Ishikawa (cell line): ENCODE data around the gene LGI4.

Experiments
- CEBPB ChIP-seq: IDR thresholded peaks from 2 replicates; pipeline ENCODE4 v1.6.1; 2012
- CREB1 ChIP-seq: IDR thresholded peaks from 2 replicates; pipeline ENCODE4 v1.6.1; 2012; ENCODE audit warnings: low read depth
- EGR1 ChIP-seq: IDR thresholded peaks from 2 replicates; pipeline ENCODE4 v1.6.1; 2012
- EP300 ChIP-seq: IDR thresholded peaks from 2 replicates; pipeline ENCODE4 v1.6.1; 2012; ENCODE audit warnings: borderline replicate concordance
- FOXM1 ChIP-seq: IDR thresholded peaks from 2 replicates; pipeline ENCODE4 v1.6.1; 2012; ENCODE audit warnings: low read depth, borderline replicate concordance
- NFIC ChIP-seq: IDR thresholded peaks from 2 replicates; pipeline ENCODE4 v1.6.1; 2012
- RAD21 ChIP-seq: IDR thresholded peaks from 2 replicates; pipeline ENCODE4 v1.6.1; 2012; ENCODE audit warnings: low read depth
- TAF1 ChIP-seq: IDR thresholded peaks from 2 replicates; pipeline ENCODE4 v1.6.1; 2012; ENCODE audit warnings: low read depth, mild to moderate bottlenecking
- TCF12 ChIP-seq: IDR thresholded peaks from 2 replicates; pipeline ENCODE4 v1.6.1; 2012; ENCODE audit warnings: low read depth
- TEAD4 ChIP-seq: IDR thresholded peaks from 2 replicates; pipeline ENCODE4 v1.6.1; 2012
- YY1 ChIP-seq: IDR thresholded peaks from 2 replicates; pipeline ENCODE4 v1.6.1; 2012; ENCODE audit warnings: low read depth
- ZBTB7A ChIP-seq: IDR thresholded peaks from 2 replicates; pipeline ENCODE4 v1.6.1; 2012; ENCODE audit warnings: low read depth
- TF ChIP-seq, protein P1 (sequence below): IDR thresholded peaks from 2 replicates; pipeline ENCODE4 v1.6.1; 2012
- TF ChIP-seq, protein P2 (sequence below): IDR thresholded peaks from 2 replicates; pipeline ENCODE4 v1.6.1; 2012; ENCODE audit warnings: low read depth, mild to moderate bottlenecking
- TF ChIP-seq, protein P3 (sequence below): IDR thresholded peaks from 2 replicates; pipeline ENCODE4 v1.6.1; 2012

The LGI4 gene

GRCh38 chr19:35135389-35135909 lies 590 bp upstream of the LGI4 start:
- TF ChIP-seq RAD21 = peak; percentile 81
- TF ChIP-seq FOXM1 = no peak
- no peak for TF ChIP-seq YY1
- 0 out of 2 replicates have a peak, but pooled peaks have one; percentile 36 for TF ChIP-seq ZBTB7A
- TF ChIP-seq TCF12 = no peak
- no peak for TF ChIP-seq NFIC

DNA sequence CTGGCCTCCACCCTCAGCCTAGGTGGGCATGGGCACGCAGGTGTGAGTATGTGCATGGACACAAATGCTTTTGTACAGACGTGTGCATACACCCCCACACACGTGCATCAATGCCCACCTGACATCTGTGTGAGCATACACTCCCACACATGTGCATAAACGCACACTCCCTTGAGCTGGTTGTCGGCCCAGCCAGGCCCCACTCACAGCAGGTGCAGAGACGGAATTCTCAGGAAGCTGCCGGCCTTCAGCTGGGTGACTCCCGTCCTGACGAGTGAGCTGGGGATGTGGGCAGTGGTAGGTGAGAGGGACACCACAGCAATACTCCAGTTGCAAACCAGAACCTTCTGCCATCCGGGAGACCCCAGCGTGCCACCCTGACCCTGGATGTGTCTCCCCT lies 1.0 kb downstream of the LGI4 start:
- TF ChIP-seq EP300 (no peak), ZBTB7A (no peak), CEBPB (no peak), YY1 (no peak), RAD21 (no peak), TCF12 (no peak), FOXM1 (no peak), EGR1 (no peak)
- TF ChIP-seq, protein P1, sequence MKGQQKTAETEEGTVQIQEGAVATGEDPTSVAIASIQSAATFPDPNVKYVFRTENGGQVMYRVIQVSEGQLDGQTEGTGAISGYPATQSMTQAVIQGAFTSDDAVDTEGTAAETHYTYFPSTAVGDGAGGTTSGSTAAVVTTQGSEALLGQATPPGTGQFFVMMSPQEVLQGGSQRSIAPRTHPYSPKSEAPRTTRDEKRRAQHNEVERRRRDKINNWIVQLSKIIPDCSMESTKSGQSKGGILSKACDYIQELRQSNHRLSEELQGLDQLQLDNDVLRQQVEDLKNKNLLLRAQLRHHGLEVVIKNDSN = no peak
- TF ChIP-seq, protein P2, sequence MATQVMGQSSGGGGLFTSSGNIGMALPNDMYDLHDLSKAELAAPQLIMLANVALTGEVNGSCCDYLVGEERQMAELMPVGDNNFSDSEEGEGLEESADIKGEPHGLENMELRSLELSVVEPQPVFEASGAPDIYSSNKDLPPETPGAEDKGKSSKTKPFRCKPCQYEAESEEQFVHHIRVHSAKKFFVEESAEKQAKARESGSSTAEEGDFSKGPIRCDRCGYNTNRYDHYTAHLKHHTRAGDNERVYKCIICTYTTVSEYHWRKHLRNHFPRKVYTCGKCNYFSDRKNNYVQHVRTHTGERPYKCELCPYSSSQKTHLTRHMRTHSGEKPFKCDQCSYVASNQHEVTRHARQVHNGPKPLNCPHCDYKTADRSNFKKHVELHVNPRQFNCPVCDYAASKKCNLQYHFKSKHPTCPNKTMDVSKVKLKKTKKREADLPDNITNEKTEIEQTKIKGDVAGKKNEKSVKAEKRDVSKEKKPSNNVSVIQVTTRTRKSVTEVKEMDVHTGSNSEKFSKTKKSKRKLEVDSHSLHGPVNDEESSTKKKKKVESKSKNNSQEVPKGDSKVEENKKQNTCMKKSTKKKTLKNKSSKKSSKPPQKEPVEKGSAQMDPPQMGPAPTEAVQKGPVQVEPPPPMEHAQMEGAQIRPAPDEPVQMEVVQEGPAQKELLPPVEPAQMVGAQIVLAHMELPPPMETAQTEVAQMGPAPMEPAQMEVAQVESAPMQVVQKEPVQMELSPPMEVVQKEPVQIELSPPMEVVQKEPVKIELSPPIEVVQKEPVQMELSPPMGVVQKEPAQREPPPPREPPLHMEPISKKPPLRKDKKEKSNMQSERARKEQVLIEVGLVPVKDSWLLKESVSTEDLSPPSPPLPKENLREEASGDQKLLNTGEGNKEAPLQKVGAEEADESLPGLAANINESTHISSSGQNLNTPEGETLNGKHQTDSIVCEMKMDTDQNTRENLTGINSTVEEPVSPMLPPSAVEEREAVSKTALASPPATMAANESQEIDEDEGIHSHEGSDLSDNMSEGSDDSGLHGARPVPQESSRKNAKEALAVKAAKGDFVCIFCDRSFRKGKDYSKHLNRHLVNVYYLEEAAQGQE = no peak
- TF ChIP-seq, protein P3, sequence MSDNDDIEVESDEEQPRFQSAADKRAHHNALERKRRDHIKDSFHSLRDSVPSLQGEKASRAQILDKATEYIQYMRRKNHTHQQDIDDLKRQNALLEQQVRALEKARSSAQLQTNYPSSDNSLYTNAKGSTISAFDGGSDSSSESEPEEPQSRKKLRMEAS = no peak

GRCh38 chr19:35132254-35132653 lies 2.6 kb downstream of the LGI4 start:
- TF ChIP-seq FOXM1 (no peak), TAF1 (no peak), TCF12 (no peak), NFIC (no peak), TEAD4 (no peak), CREB1 (no peak)
- TF ChIP-seq, protein P3 = no peak
- TF ChIP-seq, protein P1 = no peak
- TF ChIP-seq, protein P2 = no peak

- TF ChIP-seq YY1 = no peak
Measured at GRCh38 chr19:35130761-35131720, 3.8 kb downstream of the LGI4 start.

GRCh38 chr19:35128398-35129057 lies 6.3 kb downstream of the LGI4 start:
- TF ChIP-seq, protein P3 = no peak
- no peak for TF ChIP-seq CREB1
- TF ChIP-seq NFIC = no peak
- TF ChIP-seq EP300 = no peak
- TF ChIP-seq YY1 = no peak
- no peak for TF ChIP-seq CEBPB
- no peak for TF ChIP-seq EGR1
- no peak for TF ChIP-seq ZBTB7A
- TF ChIP-seq, protein P2 = no peak
